Effector memory CD4-positive, alpha-beta T cell (primary cell): ENCODE results near the gene STXBP5.

Source experiments
- DNase-seq, 3 donors: peaks; one replicate each; pipeline ENCODE4 v3.0.0-alpha.2; 2020
- H3K27ac ChIP-seq: 2 replicates; pipeline ENCODE4 v1.7.0; 2013; ENCODE audit warnings: mild to moderate bottlenecking, low read length, moderate library complexity; ENCODE audit not compliant: insufficient read depth, poor library complexity, severe bottlenecking
- H3K27me3 ChIP-seq: replicated peaks from 2 replicates; pipeline ENCODE4 v1.7.0; 2013; ENCODE audit warnings: mild to moderate bottlenecking, low read length; ENCODE audit not compliant: insufficient read depth, control insufficient read depth, poor library complexity, severe bottlenecking
- H3K36me3 ChIP-seq: 2 replicates; pipeline ENCODE4 v1.7.0; 2013; ENCODE audit warnings: mild to moderate bottlenecking, low read length, moderate library complexity; ENCODE audit not compliant: control insufficient read depth, insufficient read depth
- H3K4me1 ChIP-seq: 2 replicates; pipeline ENCODE4 v1.7.0; 2013; ENCODE audit warnings: low read length, mild to moderate bottlenecking; ENCODE audit not compliant: control insufficient read depth, insufficient read depth, poor library complexity, severe bottlenecking
- H3K4me3 ChIP-seq: 2 replicates; pipeline ENCODE4 v1.7.0; 2013; ENCODE audit warnings: low read length, low read depth, mild to moderate bottlenecking; ENCODE audit not compliant: insufficient read depth, poor library complexity, severe bottlenecking
- H3K9me3 ChIP-seq: 2 replicates; pipeline ENCODE4 v1.7.0; 2013; ENCODE audit warnings: mild to moderate bottlenecking, low read length, moderate library complexity; ENCODE audit not compliant: control insufficient read depth

The STXBP5 gene

GRCh38 chr6:147281895-147282565 is 77.8 kb downstream of the STXBP5 start:
- Histone ChIP-seq H3K27ac (no peak overlapping the region), H3K36me3 (peaks cover 14% of the 10 kb centered on the region), H3K4me1 (no peaks in the 10 kb centered on the region), H3K4me3 (no peak overlapping the region), H3K27me3 (no peaks in the 10 kb centered on the region), H3K9me3 (no peaks in the 10 kb centered on the region)
- DNase-seq, result no peak

GRCh38 chr6:147282566-147282959 is 78.3 kb downstream of the STXBP5 start:
- no peak overlapping the region for H3K4me3 ChIP-seq
- no peak overlapping the region for H3K27ac ChIP-seq
- H3K36me3 ChIP-seq, result peaks cover 14% of the 10 kb centered on the region
- no peaks in the 10 kb centered on the region for H3K9me3 ChIP-seq
- no peaks in the 10 kb centered on the region for H3K27me3 ChIP-seq
- H3K4me1 ChIP-seq, result no peaks in the 10 kb centered on the region
- DNase-seq, result no peak

- Histone ChIP-seq H3K9me3 (no peaks in the 10 kb centered on the region), H3K27me3 (no peaks in the 10 kb centered on the region), H3K36me3 (peaks cover 11% of the 10 kb centered on the region), H3K4me3 (no peak overlapping the region), H3K27ac (no peak overlapping the region), H3K4me1 (no peaks in the 10 kb centered on the region)
- DNase-seq, result no peak
These were observed 79.2 kb downstream of the STXBP5 start for GRCh38 chr6:147283460-147283859.

DNA sequence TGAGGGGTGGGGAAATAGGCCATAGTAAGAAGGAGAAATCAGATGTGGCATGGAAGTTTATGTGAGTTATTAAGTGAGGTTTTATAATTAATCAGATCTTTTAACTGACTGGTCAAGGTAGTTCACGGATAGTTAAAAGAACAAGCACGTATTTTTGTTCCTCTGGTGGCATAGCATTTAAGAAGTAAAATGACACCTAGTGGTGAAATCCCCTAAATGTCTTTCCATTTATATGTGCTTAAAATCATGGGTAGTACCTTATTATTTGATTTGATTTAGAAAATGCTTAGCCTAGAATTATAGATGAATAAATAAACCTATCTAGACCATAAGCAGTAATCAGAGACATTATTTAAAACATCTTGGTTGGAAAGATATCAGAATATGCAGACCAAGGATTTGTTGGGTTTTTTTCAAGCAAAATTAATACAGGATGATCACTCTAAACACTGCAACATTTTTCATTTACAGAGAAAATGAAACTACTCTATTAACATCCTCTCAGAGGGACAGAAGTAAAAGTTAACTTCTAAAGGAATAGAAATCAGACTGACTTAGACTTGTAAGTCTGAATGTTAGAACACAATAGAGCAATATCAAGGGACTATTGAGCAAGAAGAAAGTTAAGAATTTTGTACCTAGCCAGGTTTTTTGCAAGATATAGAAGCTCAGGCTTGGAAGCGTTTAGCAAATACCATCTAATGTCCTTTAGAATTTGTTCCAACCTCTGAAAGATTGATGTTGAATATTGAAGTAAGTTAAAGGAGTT is 81.1 kb downstream of the STXBP5 start:
- H3K4me1 ChIP-seq, result no peaks in the 10 kb centered on the region

DNA sequence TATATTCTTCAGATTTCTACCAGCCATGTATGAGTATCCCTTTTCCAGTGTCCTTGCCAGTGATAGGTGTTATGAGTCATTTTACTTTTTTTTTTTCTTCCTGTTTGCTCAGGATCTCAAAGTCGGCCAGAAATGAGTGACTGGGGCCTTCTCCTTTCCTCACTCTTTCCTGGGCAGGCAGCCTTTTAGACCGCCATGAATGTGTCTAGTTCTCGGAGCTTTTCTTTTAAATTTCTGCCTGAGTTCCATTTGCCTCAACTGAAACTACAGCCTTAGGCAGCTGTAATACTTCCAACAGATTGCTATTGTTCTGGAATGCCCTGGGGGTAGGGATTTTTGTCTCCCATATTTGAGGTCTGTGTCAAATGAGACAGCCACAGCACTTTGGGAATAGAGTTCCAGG is 83.7 kb downstream of the STXBP5 start:
- Histone ChIP-seq H3K9me3 (no peaks in the 10 kb centered on the region), H3K27ac (no peak overlapping the region), H3K4me1 (no peaks in the 10 kb centered on the region), H3K4me3 (no peak overlapping the region), H3K27me3 (no peaks in the 10 kb centered on the region), H3K36me3 (no peaks in the 10 kb centered on the region)
- no peak for DNase-seq

More for the DNA sequence above, 81.1 kb downstream of the STXBP5 start:
- no peak overlapping the region for H3K4me3 ChIP-seq
- no peaks in the 10 kb centered on the region for H3K9me3 ChIP-seq
- H3K27me3 ChIP-seq, result no peaks in the 10 kb centered on the region
- H3K36me3 ChIP-seq, result peaks cover 3% of the 10 kb centered on the region
- no peak overlapping the region for H3K27ac ChIP-seq
- no peak for DNase-seq

DNA sequence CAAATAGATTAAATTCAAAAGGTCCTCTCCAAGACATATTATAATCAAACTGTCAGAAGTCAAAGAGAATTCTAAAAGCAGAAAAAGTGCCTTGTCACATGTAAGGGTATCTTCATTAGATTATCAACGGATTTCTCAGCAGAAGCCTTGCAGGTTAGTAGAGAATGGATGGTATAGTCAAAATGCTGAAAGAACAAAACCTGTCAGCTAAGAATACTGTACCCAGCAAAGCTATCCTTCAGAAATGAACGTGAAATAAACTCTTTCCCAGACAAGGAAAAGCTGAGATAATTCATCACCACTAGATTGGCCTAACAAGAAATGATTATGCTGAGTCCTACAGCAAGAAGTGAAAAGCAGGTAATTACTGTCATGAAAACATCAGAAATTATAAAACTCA is 92.9 kb downstream of the STXBP5 start:
- Histone ChIP-seq H3K27ac (no peak overlapping the region), H3K36me3 (no peaks in the 10 kb centered on the region), H3K4me3 (no peak overlapping the region), H3K27me3 (no peaks in the 10 kb centered on the region), H3K4me1 (peaks cover 2% of the 10 kb centered on the region), H3K9me3 (peaks cover 8% of the 10 kb centered on the region)
- DNase-seq, result no peak

- Histone ChIP-seq H3K4me3 (peak overlapping the region; percentile 20), H3K27ac (no peak overlapping the region), H3K4me1 (peaks cover 2% of the 10 kb centered on the region), H3K36me3 (no peaks in the 10 kb centered on the region), H3K9me3 (peaks cover 8% of the 10 kb centered on the region), H3K27me3 (no peaks in the 10 kb centered on the region)
- DNase-seq, result no peak
These were observed 93.6 kb downstream of the STXBP5 start for GRCh38 chr6:147297663-147298316.

GRCh38 chr6:147298461-147298860 is 94.2 kb downstream of the STXBP5 start:
- H3K4me3 ChIP-seq, result peak overlapping the region; percentile 20
- no peaks in the 10 kb centered on the region for H3K27me3 ChIP-seq
- peaks cover 2% of the 10 kb centered on the region for H3K4me1 ChIP-seq
- H3K36me3 ChIP-seq, result peaks cover 4% of the 10 kb centered on the region
- no peak overlapping the region for H3K27ac ChIP-seq
- no peak for DNase-seq
- peaks cover 8% of the 10 kb centered on the region for H3K9me3 ChIP-seq

DNA sequence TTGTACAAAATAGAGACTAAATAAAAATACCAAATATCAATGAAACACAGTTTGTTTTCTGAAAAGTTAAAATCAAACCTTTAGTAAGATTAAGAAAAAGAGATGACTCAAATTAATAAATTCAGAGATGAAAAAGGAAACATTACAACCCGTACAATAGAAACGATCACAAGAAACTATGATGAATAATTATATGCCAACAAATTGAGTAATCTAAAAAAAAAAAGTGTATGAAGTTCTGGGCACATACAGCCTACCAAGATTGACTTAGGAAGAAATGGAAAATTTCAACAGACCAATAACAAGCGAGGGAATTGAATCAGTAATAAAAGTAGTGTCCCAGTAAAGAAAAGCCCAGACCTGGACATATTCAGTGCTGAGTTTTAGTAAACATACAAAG is 94.8 kb downstream of the STXBP5 start:
- Histone ChIP-seq H3K9me3 (peaks cover 8% of the 10 kb centered on the region), H3K27ac (no peak overlapping the region), H3K27me3 (no peaks in the 10 kb centered on the region), H3K4me3 (no peak overlapping the region), H3K36me3 (peaks cover 4% of the 10 kb centered on the region), H3K4me1 (peaks cover 2% of the 10 kb centered on the region)
- DNase-seq, result no peak

GRCh38 chr6:147301070-147301469 is 96.9 kb downstream of the STXBP5 start:
- Histone ChIP-seq H3K27me3 (no peaks in the 10 kb centered on the region), H3K4me3 (no peak overlapping the region), H3K27ac (no peak overlapping the region), H3K4me1 (peaks cover 2% of the 10 kb centered on the region), H3K9me3 (peaks cover 4% of the 10 kb centered on the region), H3K36me3 (peaks cover 4% of the 10 kb centered on the region)
- no peak for DNase-seq
